ENCODE measurements around the gene HNF1B.

GRCh38 chr17:37726248-37726647 lies 18.6 kb downstream of the HNF1B start:
- TF ChIP-seq RAD21 (IDR thresholded peaks at IDR 0.05) (no peak), CTCF (IDR thresholded peaks at IDR 0.05; ENCODE audit: low read depth, low read length, missing input control) (no peak), JUND (IDR thresholded peaks at IDR 0.05) (no peak), SP1 (IDR thresholded peaks at IDR 0.05) (no peak), NR2F2 (IDR thresholded peaks at IDR 0.05) (no peak), GABPA (IDR thresholded peaks at IDR 0.05 in 1 of 2, conservative IDR thresholded peaks at IDR 0.05 in 1 of 2) (no peak), EGR1 (IDR thresholded peaks at IDR 0.05; ENCODE audit: low read depth in 2 of 2) (no peak)
- TF ChIP-seq, protein P1, sequence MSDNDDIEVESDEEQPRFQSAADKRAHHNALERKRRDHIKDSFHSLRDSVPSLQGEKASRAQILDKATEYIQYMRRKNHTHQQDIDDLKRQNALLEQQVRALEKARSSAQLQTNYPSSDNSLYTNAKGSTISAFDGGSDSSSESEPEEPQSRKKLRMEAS (IDR thresholded peaks at IDR 0.05), result no peak
- TF ChIP-seq, protein P2, sequence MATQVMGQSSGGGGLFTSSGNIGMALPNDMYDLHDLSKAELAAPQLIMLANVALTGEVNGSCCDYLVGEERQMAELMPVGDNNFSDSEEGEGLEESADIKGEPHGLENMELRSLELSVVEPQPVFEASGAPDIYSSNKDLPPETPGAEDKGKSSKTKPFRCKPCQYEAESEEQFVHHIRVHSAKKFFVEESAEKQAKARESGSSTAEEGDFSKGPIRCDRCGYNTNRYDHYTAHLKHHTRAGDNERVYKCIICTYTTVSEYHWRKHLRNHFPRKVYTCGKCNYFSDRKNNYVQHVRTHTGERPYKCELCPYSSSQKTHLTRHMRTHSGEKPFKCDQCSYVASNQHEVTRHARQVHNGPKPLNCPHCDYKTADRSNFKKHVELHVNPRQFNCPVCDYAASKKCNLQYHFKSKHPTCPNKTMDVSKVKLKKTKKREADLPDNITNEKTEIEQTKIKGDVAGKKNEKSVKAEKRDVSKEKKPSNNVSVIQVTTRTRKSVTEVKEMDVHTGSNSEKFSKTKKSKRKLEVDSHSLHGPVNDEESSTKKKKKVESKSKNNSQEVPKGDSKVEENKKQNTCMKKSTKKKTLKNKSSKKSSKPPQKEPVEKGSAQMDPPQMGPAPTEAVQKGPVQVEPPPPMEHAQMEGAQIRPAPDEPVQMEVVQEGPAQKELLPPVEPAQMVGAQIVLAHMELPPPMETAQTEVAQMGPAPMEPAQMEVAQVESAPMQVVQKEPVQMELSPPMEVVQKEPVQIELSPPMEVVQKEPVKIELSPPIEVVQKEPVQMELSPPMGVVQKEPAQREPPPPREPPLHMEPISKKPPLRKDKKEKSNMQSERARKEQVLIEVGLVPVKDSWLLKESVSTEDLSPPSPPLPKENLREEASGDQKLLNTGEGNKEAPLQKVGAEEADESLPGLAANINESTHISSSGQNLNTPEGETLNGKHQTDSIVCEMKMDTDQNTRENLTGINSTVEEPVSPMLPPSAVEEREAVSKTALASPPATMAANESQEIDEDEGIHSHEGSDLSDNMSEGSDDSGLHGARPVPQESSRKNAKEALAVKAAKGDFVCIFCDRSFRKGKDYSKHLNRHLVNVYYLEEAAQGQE (IDR thresholded peaks at IDR 0.05), result no peak
